GM21528 (cell line): ENCODE results near the gene MIDN.

Source experiments
- ATAC-seq: cut with Tn5 transposase; IDR thresholded peaks from one replicate; pipeline ENCODE4 v1.9.1; 2021; ENCODE audit warnings: mild to moderate bottlenecking, moderate library complexity; ENCODE audit not compliant: unreplicated experiment, low FRiP score

Gene MIDN

DNA sequence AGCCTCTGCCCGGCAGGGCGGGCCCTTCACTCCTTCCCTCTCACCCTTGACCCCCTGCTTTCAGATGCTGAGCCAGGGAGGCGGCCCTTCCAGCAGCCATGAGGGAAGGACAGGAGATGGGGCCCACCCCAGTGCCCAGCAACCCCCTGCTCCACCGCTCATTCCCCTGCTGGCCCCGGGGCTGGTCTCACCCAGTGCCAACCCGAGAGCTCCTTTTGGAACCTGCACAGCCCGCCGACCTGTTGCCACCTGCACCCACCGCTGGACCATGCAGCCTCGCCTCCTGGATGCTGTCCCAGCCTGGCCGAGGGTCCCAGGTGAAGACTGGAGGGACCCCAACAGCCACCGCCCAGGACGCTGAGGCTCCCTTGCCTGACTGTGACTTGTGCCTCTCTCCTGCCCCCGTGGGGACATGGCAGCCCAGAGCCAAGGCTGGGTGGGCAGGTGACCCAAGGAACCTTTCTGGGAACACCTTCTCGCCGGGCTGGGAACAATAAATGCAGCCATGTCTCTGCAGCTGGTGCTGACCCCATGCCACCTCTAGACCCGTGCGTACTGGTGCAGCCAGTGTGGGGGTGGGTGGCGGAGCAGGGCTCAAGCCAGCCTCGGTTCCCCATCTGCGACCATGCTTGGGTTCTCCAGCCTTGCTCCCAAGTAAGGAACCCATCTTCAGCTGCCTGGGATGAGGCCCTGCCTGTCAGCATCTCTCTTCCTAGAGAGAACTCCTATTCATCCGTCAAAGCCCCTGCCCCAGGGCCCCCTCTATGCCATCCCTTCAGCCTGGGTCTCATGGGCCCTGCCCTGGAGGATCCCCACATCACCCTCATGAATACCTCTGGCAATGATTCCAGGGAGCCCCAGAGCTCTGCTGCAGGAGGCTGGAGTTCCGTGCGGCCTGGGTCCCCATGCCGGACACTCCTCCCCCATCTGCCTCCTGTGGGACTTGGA lies 30.6 kb downstream of the MIDN start:
- no peak for ATAC-seq

GRCh38 chr19:1279782-1280341 lies 31.5 kb downstream of the MIDN start:
- no peak for ATAC-seq

DNA sequence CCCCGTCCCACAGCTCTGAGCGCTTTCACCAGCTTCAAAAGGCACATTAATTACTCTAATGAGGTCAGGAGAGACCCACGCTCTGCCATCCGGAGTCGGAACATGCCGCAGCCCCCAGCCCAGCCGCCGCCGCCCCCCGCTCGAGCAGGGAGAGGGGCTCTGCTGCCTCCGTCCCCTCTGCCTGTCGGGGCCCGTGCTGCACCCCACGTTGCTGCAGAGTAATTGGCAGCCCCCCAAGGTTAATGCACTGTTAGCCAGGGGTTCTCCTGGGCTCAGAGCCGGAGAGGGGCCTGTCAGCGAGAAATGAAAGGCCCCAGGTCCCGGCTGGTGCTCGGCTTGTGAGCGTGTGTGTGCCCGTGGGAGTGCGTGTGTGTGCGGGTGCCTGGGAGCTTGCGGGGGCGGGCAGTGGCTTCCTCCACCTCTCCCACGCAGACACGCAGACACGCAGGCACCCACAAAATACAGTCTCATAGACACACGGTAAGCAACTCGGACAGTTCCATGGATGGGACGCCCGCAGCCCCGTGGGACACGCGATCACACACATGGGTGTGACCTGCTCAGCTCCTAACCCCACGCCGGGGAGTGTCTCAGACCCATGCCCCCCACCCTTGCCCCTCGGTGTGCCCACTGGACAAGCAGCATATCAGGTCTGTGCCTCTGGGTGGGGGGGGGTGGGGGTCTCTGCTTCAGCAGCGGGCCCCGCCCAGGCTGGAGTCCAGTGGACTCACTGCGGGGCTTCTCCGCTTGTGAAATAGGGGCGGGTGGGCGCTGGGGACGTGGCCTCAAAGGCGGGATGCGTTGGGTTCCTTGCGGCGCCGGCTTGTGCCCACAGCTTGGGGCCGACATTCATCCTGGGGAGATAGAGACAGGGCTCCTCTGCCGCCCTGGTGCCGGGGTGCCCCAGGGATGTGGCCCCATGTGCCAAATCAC lies 32.5 kb downstream of the MIDN start:
- ATAC-seq, result no peak

GRCh38 chr19:1281569-1282287 lies 33.3 kb downstream of the MIDN start:
- ATAC-seq, result no peak

DNA sequence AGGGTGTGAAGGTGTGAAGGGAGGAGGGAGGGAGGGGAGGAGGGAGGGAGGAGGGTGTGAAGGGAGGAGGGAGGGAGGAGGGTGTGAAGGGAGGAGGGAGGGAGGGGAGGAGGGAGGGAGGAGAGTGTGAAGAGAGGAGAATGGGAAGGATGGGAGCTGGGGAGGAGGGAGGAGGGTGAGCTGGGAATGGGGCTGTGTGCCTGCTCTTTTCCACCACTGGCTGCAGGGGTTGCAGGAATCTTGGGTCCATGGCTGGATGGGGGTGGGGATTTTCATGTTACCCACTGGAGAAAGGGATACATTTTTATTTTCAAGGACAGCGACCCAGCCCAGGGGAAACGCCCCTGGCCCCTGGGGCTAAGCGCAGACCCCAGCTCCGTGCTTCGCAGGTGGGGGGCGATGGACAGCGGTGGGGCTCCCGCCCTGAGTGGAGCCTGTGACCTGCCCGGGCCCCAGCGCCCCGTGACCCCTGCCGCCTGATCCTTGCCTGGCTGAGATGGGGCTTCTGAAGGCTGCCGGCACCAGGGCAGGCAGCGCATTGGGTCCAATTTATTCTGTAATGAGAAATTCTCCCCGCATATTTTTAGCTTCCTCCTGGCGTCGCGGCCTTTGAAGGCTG lies 34.3 kb downstream of the MIDN start:
- ATAC-seq, result no peak

DNA sequence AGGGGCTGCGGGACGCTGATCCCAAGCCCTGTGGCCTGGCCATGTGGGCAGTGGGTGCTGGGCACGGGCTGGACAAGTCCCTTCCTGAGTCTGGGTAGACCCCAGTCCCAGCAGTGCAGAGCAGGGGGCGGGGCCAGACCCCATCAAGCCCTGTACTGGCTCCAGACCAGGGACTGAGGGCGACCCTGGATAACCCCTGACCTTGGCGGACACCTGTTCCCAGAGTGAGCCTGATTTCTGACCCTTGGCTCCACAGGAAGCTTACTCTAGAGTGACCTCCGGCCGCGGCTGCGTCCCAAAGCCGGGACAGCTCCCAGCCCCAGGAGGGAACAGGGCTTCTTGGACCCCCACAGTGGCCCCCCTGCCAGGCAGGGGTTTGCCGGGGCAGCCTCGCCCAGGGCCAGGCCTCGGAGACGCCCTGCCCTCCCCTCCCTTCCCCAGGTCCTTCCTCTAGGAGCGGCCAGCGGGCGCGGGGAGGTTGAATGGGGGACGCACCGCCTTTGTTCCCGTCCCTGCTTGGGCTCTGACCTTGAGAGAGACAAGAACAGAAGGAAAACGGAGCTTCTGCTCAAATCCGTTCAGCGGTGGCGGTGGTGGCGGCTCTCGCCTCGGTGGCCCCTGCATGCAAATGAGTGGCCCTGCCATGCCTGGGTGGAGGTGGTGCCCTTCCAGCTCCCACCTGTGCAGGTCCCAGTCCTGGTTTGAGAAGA lies 35.0 kb downstream of the MIDN start:
- no peak for ATAC-seq

- no peak for ATAC-seq
Observed at GRCh38 chr19:1283917-1284292, 35.5 kb downstream of the MIDN start.

DNA sequence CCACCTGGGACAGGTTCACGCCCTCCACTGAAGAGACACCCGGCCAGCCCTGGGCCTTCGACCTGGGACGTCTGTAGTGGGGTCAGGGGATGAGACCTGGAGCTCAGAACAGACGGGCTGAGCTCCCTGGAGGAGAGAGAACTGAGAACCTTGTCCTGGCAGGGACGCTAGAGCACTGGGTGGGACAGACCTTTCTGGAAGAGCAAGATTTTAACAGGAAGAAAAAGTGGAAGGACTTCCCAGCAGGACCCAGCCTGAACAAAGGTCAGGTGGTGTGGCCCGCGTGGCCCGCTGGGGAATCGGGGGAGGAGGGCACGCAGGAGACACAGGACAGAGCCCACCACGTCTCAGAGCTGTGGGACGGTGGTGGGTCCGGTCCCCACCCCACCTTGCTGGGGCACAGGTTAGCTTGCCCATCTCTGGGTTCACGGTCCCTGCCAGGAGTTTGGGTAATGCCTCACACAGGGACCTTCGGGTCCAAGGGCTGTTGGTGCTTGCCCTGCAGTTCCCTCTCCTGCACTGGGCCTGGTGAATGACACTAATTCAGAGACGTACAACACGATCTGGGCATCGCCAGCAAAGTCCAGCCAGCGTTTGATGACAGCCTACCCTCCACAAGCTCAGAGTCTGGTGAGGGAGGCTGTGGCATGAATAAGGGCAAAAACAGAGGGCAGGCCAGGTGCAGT lies 36.1 kb downstream of the MIDN start:
- no peak for ATAC-seq

DNA sequence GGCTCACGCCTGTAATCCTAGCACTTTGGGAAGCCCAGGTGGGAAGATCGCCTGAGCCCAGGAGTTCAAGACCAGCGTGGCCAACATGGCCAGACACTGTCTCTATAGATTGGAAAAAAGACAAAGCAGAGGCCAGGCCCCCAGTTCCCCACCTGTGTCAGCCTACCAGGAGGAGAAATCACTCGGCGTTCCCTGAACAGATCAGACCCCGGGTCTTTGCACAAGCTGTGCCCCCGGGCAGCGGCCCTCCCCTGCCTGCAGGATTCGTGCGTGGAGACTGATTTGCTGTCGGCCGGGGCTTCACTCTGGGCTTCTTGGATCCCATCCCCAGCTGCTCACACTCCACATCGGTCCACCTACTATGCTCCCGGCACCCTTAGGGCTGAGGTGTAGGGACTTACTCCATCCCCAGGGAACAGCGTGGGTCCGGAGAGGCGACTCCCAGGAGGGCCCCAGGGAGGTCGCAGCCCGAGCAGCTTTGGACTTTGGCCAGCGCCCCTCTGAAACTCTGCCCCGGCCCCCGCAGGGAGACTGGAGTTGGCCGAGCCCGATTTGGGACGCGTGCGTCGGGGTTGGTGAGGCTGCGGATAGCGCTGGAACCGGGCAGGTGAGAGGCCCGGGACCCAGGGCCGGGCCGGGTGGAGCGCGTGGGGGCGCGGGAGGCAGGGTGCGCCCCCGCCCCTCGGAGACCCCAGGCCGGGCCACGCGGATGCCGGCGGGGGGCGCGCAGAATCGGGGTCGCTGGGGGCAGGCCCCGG lies 36.8 kb downstream of the MIDN start:
- no peak for ATAC-seq

DNA sequence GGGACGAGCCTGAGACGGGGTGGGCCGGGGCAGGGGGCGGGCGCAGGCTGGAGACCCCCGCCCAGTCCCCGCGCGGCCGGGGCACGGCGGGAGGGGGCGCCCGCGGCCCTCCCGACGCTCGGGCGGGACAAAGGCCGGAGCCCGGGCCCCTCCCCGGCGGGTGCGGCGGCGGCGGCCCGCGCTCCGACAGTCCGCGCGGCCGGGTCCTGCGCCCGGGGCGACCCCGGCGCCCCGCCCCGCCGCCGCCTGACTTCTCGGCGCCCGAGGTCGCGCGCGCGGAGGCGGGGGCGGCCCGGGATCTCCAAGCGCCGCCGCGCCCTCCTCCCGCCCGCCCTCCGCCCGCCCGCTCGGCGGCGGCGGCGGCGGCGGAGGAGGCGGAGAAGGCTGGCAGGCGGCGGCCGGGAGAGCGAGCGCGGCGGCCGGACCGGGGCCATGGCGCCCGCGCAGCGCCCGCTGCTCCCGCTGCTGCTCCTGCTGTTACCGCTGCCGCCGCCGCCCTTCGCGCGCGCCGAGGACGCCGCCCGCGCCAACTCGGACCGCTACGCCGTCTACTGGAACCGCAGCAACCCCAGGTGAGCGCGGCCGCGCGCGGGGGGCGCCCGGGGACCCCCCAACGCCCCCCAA lies 37.5 kb downstream of the MIDN start, which contains the start of gene EFNA2:
TSS of gene EFNA2 (plus strand) at position 137 of the 624 bp plus-strand sequence. CDS start at position 433, 296 bp downstream.
- no peak for ATAC-seq

GRCh38 chr19:1286487-1287353 lies 38.3 kb downstream of the MIDN start:
- ATAC-seq, result no peak

DNA sequence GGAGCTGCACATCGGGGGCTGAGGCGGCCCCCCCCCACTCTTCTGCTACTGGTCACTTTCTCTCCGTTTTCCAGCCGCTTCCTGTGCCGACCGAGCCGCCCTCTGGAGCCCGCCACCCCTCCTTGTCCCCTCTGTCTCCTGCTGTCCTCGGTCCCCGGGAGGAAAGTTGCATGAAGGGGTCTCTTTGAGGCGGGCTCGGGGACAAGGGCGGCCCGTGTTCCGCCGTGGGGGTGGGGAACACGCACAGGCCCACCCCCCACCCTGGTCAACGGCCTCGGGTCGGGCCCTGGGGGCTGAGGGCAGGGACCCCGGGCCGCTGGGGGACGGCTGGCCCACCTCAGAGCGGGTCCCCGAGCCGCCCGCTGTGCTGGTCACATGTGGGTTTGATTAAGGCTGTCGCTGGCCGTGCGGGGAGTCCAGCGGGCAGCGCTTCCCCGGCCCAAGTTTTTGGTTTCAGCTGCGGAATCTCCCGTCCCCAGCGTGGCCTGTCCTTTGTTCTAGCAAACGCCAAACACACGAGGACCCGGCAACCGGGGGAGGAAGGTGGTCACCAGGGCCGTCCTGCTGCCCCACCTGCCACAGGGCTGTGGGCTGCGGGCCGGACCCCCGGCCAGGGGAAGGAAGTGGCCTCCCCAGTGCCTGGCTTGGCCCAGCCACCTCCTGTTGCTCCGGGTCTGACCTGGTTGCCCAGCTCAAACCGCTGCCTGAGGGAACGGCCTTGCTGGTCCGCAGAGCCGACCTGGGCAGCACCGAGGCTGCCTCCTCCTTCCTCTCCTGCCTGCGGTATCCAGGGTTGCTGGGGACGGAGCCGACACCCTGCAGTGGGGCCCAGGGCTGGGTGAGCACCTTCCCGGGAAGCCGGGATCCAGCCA lies 39.2 kb downstream of the MIDN start:
- no peak for ATAC-seq

DNA sequence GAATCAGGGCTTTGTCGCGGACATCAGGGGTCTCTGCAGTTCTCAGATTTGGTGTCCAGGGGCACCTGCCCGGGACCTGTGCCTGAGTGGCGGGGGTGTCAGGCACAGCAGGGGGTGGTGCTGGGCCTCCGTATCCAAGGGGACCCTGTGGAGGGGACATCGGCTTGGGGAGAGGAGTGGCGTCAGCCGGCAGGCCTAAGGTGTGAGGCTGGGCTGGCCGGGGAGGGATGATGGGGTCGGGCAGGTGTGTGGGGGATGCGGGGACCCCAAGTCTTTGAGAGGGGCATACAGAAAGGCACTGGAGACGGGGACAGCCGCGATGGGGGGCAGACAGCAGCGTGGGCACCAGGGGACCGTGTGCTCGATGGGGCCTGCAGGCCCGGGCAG lies 39.8 kb downstream of the MIDN start:
- no peak for ATAC-seq

GRCh38 chr19:1288833-1289685 lies 40.7 kb downstream of the MIDN start:
- no peak for ATAC-seq

GRCh38 chr19:1289686-1290025 lies 41.3 kb downstream of the MIDN start:
- no peak for ATAC-seq
